HG03097 (cell line): Measurements from ENCODE around the gene GOLGA8O.
"Not testable (repeated sequence)": the region's sequence is repeated elsewhere in the genome, so short reads cannot be mapped to it uniquely, and the experiment has no call there.

ENCODE experiments used
- ATAC-seq: cut with Tn5 transposase; IDR thresholded peaks from one replicate; pipeline ENCODE4 v1.9.1; 2021; ENCODE audit not compliant: unreplicated experiment, low FRiP score

GOLGA8O gene

GRCh38 chr15:32455534-32455933, at the start of gene GOLGA8O:
Gene GOLGA8O (minus strand): TSS chr15:32455634. CDS start chr15:32455536, 98 bp downstream.
- not testable (repeated sequence) for ATAC-seq

- ATAC-seq: not testable (repeated sequence)
These were observed 48.8 kb upstream of the GOLGA8O start for GRCh38 chr15:32504152-32504811.

- not testable (repeated sequence) for ATAC-seq
These were observed 47.5 kb upstream of the GOLGA8O start for GRCh38 chr15:32502946-32503345.

GRCh38 chr15:32492768-32493167, 37.3 kb upstream of the GOLGA8O start:
- ATAC-seq: not testable (repeated sequence)

GRCh38 chr15:32486474-32486873, 31.0 kb upstream of the GOLGA8O start:
- ATAC-seq: not testable (repeated sequence)

GRCh38 chr15:32483377-32483776, 27.9 kb upstream of the GOLGA8O start:
- not testable (repeated sequence) for ATAC-seq

GRCh38 chr15:32481683-32482082, 26.2 kb upstream of the GOLGA8O start:
- ATAC-seq: not testable (repeated sequence)

- not testable (repeated sequence) for ATAC-seq
These were observed 12.6 kb upstream of the GOLGA8O start for GRCh38 chr15:32468076-32468475.

- ATAC-seq: not testable (repeated sequence)
These were observed 14.9 kb downstream of the GOLGA8O start for GRCh38 chr15:32440445-32440977.

- ATAC-seq: not testable (repeated sequence)
These were observed 21.1 kb downstream of the GOLGA8O start for GRCh38 chr15:32434102-32434963.

- not testable (repeated sequence) for ATAC-seq
These were observed 27.8 kb downstream of the GOLGA8O start for GRCh38 chr15:32427635-32428034.

- ATAC-seq: not testable (repeated sequence)
These were observed 28.9 kb downstream of the GOLGA8O start for GRCh38 chr15:32426511-32426910.

- not testable (repeated sequence) for ATAC-seq
These were observed 47.5 kb downstream of the GOLGA8O start for GRCh38 chr15:32407903-32408302.

GRCh38 chr15:32403192-32403591, 52.2 kb downstream of the GOLGA8O start, which contains the start of gene GOLGA8K:
Gene GOLGA8K (minus strand): TSS chr15:32403292. CDS start chr15:32403194, 98 bp downstream.
- not testable (repeated sequence) for ATAC-seq

GRCh38 chr15:32396522-32396921, 58.9 kb downstream of the GOLGA8O start:
- ATAC-seq: not testable (repeated sequence)
